Testis (tissue), 2 donors: ENCODE data around the gene SAMD4B.

Experiments
- CTCF ChIP-seq, 3 experiments: fragments of 450-650 bp in 2 of 3; fragments of 200-600 bp in 1 of 3; sonication (generic) in 1 of 3; IDR thresholded peaks; one replicate each; pipeline ENCODE4 v1.5.1; 2016 to 2019; ENCODE audit warnings: antibody characterized with exemption in 3 of 3, mild to moderate bottlenecking in 2 of 3, moderate library complexity in 1 of 3
- POLR2A ChIP-seq: fragments of 450-650 bp; IDR thresholded peaks from one replicate; pipeline ENCODE4 v1.6.1; 2017; ENCODE audit warnings: antibody characterized with exemption, mild to moderate bottlenecking, moderate library complexity

- TF ChIP-seq CTCF (IDR thresholded peaks at IDR 0.05) (no peak), POLR2A (no peak)
Observed at GRCh38 chr19:39382991-39383828, 41.0 kb downstream of the SAMD4B start.
